ENCODE results near the gene C19orf73. TPM values are rescaled to one million over a fixed set of nuclear protein-coding genes. Genes with fewer than 3 reads are reported as not detected.

Gene C19orf73
- total RNA-seq, 2 donors from 2014 or later: 3.1 to 5.9 TPM

DNA sequence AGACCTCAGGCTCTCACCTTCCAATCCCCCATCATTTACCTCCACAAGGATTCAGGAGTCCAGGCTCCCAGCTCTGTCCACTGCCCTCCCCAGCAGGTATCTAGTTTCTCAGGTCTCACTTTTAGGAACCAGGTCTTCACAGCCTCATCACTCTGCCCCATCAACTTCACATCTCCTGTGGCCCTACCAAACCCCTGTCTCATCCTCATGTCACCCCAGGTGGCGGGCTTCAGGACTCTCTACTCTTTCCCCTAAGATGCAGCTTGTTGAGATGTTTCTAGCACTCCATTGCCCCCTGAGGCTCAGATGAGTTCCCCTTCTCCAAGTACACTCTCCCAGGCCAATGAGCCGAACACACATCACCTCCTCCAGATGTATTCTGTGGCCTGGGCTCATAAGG lies 1.9 kb upstream of the C19orf73 start:
- no peak for TF ChIP-seq CTCF (IDR thresholded peaks at IDR 0.05)
- H3K27ac ChIP-seq: no peak overlapping the region
- H3K9me3 ChIP-seq: no peaks in the 10 kb centered on the region
- DNase-seq (ENCODE audit: low spot score): no peak
- no peaks in the 10 kb centered on the region for H3K27me3 ChIP-seq
- no peaks in the 10 kb centered on the region for H3K36me3 ChIP-seq
- H3K4me3 ChIP-seq: no peak overlapping the region
- peaks cover 0 to 33% of the 10 kb centered on the region in 2 donors for H3K4me1 ChIP-seq

DNA sequence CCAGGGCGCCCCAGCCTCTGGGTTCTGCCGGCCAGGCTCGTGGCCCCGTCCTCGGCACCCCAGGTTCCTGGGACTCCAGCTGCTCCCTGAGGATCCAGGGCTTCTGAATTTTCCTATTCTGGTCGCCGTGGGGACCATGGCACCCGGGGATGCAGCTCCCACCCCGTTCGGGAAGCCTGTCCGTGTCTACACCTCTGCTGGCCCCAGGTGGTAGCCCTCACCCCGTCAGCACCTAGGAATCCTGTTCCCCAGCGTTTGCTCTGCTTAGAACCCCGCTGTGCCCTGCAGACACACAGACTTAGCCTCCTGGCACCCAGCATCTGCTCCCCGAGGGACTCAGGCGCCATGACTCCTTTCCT lies 1.4 kb upstream of the C19orf73 start:
- DNase-seq (ENCODE audit: low spot score): no peak
- Histone ChIP-seq H3K9me3 (no peaks in the 10 kb centered on the region), H3K27ac (peak overlapping the region in 1 of 2 donors; percentile 95), H3K27me3 (no peaks in the 10 kb centered on the region), H3K4me3 (peak overlapping the region in 1 of 2 donors; percentile 70), H3K36me3 (no peaks in the 10 kb centered on the region), H3K4me1 (peaks cover 0 to 32% of the 10 kb centered on the region in 2 donors)
- no peak for TF ChIP-seq CTCF (IDR thresholded peaks at IDR 0.05)

- Histone ChIP-seq H3K27ac (peak within 1 kb of the TSS; percentile 95 to 97), H3K27me3 (no peaks in the 10 kb centered on the region), H3K36me3 (no peaks in the 10 kb centered on the region), H3K4me3 (peak within 1 kb of the TSS; percentile 46 to 70), H3K4me1 (peaks cover 0 to 35% of the 10 kb centered on the region in 2 donors), H3K9me3 (no peaks in the 10 kb centered on the region)
- peak; percentile 71 for DNase-seq (ENCODE audit: low spot score)
- no peak for TF ChIP-seq CTCF (IDR thresholded peaks at IDR 0.05)
Observed at GRCh38 chr19:49119411-49120324, 725 bp upstream of the C19orf73 start, which contains the start of gene PPFIA3. Gene PPFIA3 (plus strand): TSS chr19:49119544. CDS start chr19:49127874, 8,330 bp downstream.

DNA sequence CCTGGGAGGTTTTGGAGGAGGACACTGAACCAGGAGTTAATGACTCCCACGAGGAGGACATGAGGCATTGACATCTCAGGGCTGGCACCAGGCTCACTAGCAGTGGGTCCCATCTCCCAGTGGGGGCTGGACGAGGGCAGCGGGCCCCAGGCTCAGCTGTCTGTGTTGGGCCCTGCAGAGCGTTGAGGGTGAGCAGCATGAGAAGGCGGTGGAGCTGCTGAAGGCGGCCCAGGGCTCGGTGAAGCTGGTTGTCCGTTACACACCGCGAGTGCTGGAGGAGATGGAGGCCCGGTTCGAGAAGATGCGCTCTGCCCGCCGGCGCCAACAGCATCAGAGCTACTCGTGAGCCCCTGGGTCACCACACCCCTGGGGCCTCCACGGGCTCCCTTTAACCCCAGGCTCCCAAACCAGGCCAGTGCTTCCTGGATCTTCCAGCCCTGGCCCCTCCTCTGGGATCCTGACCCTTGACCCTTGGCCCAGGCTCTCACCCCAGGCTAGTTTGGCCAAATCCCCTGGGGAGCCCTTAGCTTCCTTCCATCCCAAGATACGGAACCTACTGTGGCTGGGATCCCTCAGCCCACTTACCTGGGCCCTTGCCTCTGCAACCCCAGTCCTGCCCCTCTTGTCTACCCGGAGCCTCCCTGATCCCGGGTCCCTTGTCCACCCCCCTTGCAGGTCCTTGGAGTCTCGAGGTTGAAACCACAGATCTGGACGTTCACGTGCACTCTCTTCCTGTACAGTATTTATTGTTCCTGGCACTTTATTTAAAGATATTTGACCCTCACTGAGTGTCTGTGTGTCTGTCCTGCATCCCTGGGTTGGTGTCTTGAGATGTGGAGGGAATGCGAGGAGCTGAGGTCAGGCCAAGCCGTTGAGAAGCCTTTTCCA lies 1.0 kb downstream of the C19orf73 start:
- no peaks in the 10 kb centered on the region for H3K27me3 ChIP-seq
- H3K9me3 ChIP-seq: no peaks in the 10 kb centered on the region
- H3K27ac ChIP-seq: peak overlapping the region; percentile 95 to 97
- H3K36me3 ChIP-seq: no peaks in the 10 kb centered on the region
- no peak for DNase-seq (ENCODE audit: low spot score)
- H3K4me3 ChIP-seq: peak overlapping the region; percentile 46 to 70
- H3K4me1 ChIP-seq: peaks cover 0 to 44% of the 10 kb centered on the region in 2 donors
- TF ChIP-seq CTCF (IDR thresholded peaks at IDR 0.05): no peak

GRCh38 chr19:49116544-49116943 lies 2.4 kb downstream of the C19orf73 start:
- H3K36me3 ChIP-seq: no peaks in the 10 kb centered on the region
- no peak overlapping the region for H3K27ac ChIP-seq
- no peaks in the 10 kb centered on the region for H3K9me3 ChIP-seq
- no peaks in the 10 kb centered on the region for H3K27me3 ChIP-seq
- H3K4me1 ChIP-seq: peaks cover 0 to 44% of the 10 kb centered on the region in 2 donors
- TF ChIP-seq CTCF (IDR thresholded peaks at IDR 0.05): no peak
- no peak for DNase-seq (ENCODE audit: low spot score)
- H3K4me3 ChIP-seq: no peak overlapping the region

Data from right atrium auricular region (tissue), 2 donors.